Neutrophil (primary cell): ENCODE measurements around the gene RAI1.
A peak's percentile ranks its signal among the peaks of the same experiment; 100 is the strongest.

Experiments
- H3K27ac ChIP-seq: fragments of 200-600 bp; sonication (generic); 2 replicates; pipeline ENCODE4 v1.5.1; 2016; ENCODE audit warnings: mild to moderate bottlenecking, moderate library complexity
- H3K27me3 ChIP-seq: fragments of 200-600 bp; sonication (generic); 2 replicates; pipeline ENCODE4 v1.6.0; 2016; ENCODE audit warnings: mild to moderate bottlenecking
- H3K36me3 ChIP-seq: fragments of 200-600 bp; sonication (generic); 2 replicates; pipeline ENCODE4 v1.5.1; 2017
- H3K4me1 ChIP-seq, 2 experiments: fragments of 200-600 bp in 1 of 2; sonication (generic) in 1 of 2; 1 replicate in 1 of 2; 2 replicates in 1 of 2; pipeline versions ENCODE4 v1.5.1 to v1.6.1; 2013 to 2016; ENCODE audit warnings: low read depth in 1 of 2, low read length in 1 of 2, mild to moderate bottlenecking in 1 of 2, moderate library complexity in 1 of 2; ENCODE audit not compliant: control insufficient read depth in 1 of 2, insufficient read depth in 1 of 2
- H3K4me3 ChIP-seq, 2 experiments: fragments of 200-600 bp in 1 of 2; sonication (generic) in 1 of 2; 1 replicate in 1 of 2; 2 replicates in 1 of 2; pipeline ENCODE4 v1.5.1; 2013 to 2016; ENCODE audit warnings: low read depth in 1 of 2, low read length in 1 of 2, mild to moderate bottlenecking in 1 of 2, moderate library complexity in 1 of 2
- H3K9me3 ChIP-seq: fragments of 200-600 bp; sonication (generic); 2 replicates; pipeline ENCODE4 v1.5.1; 2016
- CTCF ChIP-seq: fragments of 200-600 bp; sonication (generic); IDR thresholded peaks from 2 replicates; pipeline ENCODE4 v1.5.1; 2016; ENCODE audit warnings: antibody characterized with exemption

RAI1 gene

GRCh38 chr17:17726458-17727060, 45.3 kb downstream of the RAI1 start:
- no peaks in the 10 kb centered on the region for H3K36me3 ChIP-seq
- peaks cover 47% of the 10 kb centered on the region for H3K27me3 ChIP-seq
- H3K27ac ChIP-seq: no peak overlapping the region
- H3K4me3 ChIP-seq: no peak overlapping the region
- H3K9me3 ChIP-seq: no peaks in the 10 kb centered on the region
- no peak for TF ChIP-seq CTCF
- H3K4me1 ChIP-seq: peaks cover 33 to 38% of the 10 kb centered on the region in 2 experiments

DNA sequence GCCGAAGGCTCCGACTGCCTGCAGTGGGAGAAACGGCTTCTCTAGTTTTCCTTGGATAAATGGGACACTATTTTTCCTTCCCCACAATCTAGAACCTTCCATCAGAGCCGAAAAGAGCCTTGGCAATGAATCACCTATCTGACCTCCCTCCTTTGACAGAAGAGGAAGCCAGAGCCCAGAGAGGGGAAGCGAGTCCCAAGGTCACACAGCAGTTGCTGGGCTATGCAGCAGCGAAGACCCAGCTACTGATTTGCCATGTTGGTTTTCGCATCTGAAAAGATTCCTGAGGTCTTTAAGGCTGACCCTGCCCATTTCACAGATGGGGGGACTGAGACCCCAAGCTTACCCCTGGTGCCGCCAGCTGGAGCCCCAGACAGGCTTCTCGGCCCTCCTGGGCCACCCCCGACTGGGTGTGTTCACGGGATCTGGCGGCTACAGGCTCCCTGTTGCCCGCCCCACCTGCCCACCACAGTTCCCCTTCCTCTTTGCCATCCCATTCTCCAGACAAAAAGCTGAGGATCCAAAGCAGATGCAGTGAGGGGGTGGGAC, 45.9 kb downstream of the RAI1 start:
- Histone ChIP-seq H3K4me3 (no peak overlapping the region), H3K27me3 (peaks cover 41% of the 10 kb centered on the region), H3K27ac (no peak overlapping the region), H3K4me1 (peaks cover 33 to 38% of the 10 kb centered on the region in 2 experiments), H3K36me3 (no peaks in the 10 kb centered on the region), H3K9me3 (no peaks in the 10 kb centered on the region)
- no peak for TF ChIP-seq CTCF

GRCh38 chr17:17728146-17728545, 46.9 kb downstream of the RAI1 start:
- Histone ChIP-seq H3K36me3 (no peaks in the 10 kb centered on the region), H3K9me3 (no peaks in the 10 kb centered on the region), H3K27ac (no peak overlapping the region), H3K4me3 (no peak overlapping the region), H3K4me1 (peaks cover 30 to 36% of the 10 kb centered on the region in 2 experiments), H3K27me3 (peaks cover 32% of the 10 kb centered on the region)
- TF ChIP-seq CTCF: no peak

DNA sequence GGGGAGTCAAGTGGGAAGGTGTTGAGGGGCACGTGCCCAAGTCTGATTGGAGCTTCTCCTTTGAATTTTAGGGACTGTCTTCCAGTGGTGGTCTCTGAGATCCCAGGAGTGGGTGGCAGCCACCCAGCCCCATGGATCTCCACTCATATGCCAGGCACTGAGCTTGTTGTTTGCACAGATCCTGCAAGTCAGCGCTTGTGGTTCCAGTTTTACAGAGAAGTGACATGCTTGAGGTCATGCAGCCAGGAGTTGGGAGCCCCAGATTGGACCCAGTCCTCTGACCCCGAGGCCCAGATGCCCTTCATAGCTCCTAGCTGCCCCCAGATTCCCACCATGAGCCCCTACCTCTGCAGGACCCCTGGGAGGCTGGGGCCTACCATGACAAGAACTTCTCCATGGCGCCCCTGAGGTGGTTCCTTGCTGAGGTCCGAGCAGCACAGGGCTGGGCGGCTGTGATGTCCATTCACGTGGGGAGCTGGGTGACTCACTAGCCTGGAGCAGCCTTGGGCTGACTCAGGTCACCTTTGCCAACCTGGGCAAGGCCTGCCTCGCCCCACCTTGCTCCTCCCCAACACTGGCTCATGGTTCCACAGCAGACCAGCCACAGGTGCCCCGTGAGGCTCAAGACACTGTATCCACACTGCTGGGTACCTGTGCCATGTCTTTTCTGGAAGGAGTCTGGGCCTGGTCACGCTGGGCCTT, 47.4 kb downstream of the RAI1 start:
- Histone ChIP-seq H3K27me3 (peaks cover 26% of the 10 kb centered on the region), H3K36me3 (no peaks in the 10 kb centered on the region), H3K27ac (no peak overlapping the region), H3K9me3 (no peaks in the 10 kb centered on the region), H3K4me3 (no peak overlapping the region), H3K4me1 (peaks cover 27 to 30% of the 10 kb centered on the region in 2 experiments)
- TF ChIP-seq CTCF: no peak

DNA sequence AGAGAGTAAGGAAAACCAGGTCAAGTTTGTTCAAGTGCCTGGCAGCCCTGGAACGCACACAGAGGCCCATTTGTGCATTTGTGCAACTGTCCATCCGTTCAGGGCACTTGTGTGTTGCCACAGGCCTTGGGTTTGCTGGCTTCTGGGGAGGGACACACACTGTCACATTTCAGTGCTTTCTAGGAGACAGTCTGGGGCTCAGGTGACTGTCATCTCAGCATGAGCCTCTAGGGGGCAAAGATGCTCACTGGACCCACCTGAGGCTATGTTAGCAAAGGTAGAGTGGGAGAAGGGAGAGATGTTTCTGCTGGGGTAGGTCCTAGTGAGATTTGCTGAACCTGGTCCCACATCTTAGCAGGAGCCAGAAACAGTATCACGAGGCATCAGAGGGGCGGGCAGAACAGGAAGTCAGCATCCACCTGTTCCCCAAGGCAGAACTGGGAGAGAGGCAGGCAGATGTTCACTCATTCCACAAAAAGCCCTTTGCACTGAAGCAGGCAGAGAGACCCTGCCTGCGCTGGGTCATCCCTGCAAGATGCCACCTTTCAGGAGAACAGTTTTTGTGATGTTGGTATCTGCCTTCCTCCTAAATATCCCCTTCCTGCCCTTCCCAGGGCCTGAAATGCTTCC, 48.5 kb downstream of the RAI1 start:
- Histone ChIP-seq H3K4me3 (no peak overlapping the region), H3K4me1 (peaks cover 17 to 20% of the 10 kb centered on the region in 2 experiments), H3K27ac (no peak overlapping the region), H3K9me3 (no peaks in the 10 kb centered on the region), H3K36me3 (no peaks in the 10 kb centered on the region), H3K27me3 (peaks cover 16% of the 10 kb centered on the region)
- TF ChIP-seq CTCF: peak; percentile 64
